HG03442 (cell line): ENCODE results near the gene RIPK4.

ENCODE experiments used
- ATAC-seq: cut with Tn5 transposase; IDR thresholded peaks from one replicate; pipeline ENCODE4 v1.9.1; 2021; ENCODE audit warnings: mild to moderate bottlenecking, moderate library complexity; ENCODE audit not compliant: unreplicated experiment

RIPK4 gene

DNA sequence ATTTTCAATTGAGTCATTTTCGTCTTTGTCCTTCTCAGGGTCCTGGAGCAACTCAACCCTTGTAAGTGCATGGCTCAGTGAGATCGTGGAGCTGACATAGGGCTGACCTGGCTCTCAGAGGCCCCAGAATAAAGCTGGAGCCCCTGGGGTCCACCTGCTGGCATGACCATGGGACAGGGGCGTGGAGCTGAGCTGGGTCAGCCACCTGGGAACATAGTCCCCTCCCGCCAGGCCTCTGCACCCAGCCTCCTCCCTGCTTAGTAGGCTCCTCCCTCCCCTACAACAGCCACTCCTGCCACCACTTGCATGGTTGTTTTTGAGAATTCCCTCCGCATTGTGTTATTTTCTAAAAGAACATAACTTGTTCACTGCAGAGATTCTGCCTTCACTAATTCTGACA, 3.1 kb upstream of the RIPK4 start:
- no peak for ATAC-seq

DNA sequence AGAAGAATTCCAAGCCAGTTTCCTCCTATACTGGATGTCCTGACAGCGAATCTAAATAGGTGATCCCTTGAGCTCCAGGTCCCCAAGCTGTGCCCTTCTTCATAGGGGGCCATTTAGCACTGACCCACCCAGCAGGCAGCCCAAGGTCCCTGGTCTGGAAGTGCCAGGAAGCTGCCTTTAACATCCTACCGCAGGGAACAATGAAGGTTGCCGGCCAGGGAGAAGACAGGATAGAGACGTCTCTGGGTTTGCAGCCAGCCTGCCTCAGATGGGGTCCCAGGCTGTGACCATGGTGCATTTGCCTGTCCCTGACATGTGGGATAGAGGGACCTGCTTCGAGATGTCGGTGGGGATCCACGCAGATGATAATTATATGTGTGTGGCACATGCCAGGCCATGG, 2.7 kb upstream of the RIPK4 start:
- no peak for ATAC-seq

DNA sequence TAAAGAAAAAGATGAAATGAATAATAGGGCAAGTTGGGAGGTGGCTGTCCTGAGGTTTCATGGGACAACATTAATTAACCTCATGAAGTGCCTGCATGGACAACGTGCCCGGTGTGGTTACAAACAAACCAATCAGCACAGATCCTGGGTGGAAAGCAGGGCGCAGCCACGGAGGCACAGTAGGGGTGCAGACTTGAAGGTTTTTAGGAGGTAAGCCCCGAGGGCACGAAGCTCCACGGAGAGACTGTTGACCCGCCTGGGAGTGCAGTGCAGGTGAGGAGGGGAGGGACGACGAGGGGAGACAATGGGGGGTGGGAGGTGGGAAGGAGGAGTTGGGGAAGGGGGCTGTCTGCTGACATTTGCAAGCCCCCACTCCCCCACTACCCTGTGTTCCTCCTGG, 2.3 kb upstream of the RIPK4 start:
- no peak for ATAC-seq

DNA sequence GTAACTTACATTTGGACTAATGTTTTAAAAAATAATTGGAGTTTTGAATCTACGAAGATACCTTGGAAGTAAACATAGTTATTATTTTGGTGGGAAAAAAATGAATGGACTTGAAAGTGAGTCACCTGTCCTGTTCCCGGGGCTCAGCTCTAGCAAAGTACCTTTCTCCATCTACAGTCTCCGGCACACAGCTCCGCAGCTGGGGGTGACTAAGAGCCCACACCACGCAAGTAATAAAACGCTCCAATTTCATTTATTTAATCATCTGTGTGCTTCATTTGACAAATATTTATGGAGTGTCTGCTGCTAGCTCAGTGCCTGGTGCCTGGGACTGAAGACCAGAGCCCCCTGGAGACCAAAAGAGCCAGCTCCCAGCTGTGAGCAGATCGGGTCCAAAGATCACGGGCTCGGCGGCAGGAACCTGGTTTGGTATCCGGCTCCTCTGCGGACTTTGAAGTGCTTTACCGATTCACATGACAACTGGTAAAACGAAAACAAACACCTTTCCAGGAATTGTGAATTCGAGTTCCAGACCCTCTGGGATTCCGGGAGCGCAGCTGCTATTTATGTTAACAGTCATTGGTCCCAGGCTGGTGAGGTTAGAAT, 1.7 kb upstream of the RIPK4 start:
- no peak for ATAC-seq

DNA sequence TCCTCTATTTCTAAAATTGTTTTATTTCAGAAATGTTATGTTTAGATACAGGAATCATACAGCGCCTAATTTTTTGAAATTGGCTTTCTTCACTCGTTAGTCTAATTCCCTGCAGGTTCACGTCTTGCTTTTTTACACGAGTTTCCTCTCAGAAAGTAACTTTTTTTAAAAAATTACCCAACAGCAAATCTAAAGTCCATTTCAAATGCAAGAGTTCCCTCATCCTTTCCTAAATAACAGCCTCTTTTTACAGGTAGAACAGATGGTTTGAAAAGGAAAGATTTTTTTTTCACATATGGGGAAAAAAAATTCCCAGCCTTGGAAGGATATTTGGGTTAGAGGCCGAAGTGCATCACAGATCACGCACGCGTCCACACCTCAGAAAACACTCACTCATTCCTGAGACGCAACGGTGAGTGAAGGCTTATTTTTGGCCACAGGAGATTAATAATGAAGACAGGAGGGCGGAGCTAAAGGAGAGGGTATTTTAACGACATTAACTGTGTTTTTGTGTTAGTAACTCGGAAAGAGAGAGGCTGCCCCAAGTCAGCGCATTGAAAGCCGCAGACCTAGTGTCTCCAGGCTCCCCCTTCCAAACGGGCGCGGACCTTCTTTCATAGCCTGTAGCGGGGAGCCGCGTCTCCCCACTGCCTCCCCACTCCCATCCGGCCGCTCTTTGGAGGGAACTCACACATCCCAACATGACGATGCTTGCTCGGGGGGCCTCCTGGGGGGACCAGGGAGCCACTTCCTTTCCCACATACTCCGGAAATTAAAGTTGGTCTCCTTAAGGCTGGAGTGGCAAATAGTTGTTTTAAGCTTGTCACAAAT, 969 bp upstream of the RIPK4 start:
- ATAC-seq, result no peak

DNA sequence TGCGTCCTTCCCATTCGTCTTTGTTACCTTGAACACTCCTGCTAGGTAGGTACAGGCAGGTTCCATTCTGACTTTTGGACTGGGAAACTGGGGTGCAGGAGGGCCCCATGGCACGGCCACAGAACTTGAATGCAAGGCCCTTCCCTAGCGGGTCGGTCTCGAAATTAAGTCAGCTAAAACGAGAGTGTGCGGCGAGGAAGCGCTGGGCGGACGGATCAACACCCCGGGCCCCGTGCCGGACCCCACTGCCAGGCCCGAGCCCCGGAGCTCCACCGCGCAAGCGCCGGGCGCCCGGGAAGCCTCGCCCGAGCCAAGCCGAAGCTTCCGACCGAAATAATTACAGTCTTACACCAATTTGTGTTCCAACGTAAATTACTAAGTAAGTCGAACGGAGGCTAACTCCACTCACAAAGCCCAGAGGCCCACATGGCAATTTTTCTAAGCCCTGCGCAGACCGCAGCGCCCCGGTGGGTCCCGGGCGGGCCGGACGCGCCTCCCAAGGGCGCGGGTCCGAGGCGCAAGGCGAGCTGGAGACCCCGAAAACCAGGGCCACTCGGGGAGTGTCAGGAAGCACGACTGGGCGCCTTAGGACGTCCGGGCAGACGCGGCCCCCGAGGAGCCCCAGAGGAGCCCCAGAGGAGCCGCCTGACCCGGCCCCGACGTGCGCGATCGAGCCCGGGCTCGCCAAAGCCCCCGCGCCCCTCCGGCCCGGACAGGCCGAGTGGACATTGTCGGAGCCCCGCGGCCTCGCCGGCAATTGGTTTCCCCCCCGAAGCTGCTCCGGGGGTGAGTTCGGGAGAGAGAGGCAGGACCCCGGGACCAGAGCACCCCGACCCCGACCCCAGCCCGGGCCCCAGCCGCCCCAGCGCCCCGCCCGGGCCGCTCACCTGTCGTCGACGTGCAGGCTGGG, 624 bp downstream of the RIPK4 start:
- ATAC-seq, result no peak

DNA sequence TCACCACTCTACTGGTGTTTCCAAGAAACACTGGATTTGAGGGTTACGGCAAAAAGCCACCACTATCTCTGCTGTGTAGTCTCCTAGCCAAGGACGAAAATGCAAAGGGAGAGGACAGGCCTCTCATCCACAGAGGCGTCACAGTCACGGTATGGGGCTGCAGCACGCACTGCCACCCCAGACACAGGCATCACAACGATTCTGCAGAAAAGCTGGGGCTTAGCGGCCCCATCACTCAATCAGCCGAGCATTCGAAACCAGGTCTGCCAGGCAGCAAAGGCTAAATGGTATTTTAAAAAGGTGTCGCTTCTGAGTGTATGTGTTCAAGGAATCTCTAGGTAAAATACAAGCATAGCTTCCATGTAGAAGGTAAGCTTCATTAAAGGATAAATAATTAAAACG, 1.4 kb downstream of the RIPK4 start:
- no peak for ATAC-seq

DNA sequence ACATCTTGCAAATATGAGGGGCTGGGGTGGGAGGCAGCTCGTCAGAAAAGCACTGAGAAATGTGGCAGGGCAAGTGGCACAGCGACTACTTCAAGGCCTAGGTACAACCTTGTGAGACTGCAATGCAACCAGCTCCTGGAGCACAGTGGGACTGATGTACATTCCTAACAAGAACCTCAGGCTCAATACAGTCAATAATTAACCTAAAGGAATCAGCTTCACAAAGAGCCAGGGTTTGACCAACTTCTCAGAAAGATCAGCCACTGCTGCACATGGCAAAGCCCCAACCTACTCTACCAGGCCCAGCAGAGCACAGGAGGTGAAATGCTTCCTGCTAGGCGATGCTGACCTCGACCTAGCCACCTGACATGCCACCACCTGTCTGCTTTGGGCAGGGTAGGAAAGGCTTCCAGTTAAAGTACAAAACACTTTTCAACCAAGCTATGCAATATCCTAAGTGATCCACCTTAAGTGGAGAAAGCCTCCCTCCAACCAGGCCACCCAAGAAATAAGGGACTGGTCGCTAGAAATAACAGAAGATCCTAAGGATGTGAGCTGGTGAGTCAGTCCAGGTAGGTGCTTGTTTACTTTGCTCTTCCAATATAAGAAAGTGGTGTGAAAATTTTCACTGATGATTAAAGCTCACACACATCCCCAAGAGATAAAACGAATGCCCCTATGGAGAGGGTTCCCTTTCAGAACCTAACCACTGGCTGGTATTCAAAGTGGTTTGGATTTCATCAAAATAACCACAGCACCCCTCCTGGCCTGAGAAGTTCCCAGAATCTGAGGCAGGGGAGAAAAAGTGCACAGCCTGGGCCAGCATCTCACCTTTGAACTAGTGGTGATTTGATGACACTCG, 2.1 kb downstream of the RIPK4 start:
- no peak for ATAC-seq

DNA sequence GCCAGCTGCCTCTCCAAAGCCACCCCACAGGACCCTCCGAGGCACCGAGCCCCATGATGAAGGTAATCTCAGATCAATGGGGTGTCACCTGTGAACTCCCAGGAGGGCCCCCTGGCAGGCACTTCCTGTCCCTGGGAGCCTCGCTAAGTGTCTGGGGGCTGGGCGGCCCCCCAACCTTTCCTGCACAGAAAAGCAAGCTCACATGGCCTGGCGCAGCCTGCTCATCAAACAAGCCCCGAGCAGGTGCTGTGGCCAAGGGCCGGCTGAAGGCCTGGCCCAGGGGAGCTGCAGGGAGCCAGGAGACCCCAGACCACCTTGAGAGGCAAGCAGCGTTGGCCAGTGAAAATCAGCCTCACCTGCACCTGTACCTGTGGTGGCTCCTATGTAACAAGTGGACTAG, 2.9 kb downstream of the RIPK4 start:
- ATAC-seq, result no peak

DNA sequence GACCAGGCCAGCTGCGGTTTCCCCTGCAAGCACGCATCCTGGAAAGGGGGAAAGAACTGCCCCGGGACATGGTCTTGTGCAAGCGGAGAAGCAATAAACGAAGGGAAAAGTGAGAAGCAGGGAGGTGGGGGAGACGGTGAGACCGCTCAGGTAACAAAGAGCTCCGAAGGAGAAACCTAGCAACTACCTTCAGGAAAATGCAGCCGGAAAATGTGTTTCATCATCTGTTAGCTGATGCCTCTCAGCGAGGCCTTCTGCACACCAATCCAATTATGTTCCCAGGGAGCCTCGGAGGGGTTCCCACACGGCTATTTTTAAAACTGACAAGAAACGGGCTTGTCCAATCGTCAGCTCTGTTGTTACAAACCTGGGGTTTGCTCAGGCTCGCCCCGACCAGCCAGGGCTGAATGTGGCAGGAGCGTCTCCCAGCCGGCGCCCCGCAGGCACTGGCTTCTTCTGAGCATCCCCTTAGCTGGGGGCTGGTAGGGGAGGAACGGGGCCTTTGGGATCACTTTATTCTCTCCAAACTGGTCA, 3.4 kb downstream of the RIPK4 start:
- ATAC-seq, result no peak

DNA sequence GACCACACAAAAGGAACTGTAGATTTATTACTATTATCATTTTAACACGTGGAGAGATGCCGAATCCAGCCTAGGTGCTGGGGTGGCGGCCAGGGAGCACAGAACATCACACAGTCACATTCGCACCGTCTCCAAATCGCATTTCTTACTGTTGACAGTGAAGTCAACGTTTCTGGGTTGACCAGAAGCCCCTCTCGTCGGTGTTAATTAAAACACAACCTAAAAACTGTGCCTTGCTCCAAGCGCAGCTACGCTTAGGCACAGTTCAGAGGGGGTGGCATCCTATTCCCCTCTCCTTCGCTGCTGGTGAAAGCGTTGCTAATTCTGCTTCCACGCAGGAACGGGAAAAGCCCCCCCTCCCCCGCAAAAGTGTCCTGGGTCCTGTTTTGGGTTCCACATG, 4.1 kb downstream of the RIPK4 start:
- no peak for ATAC-seq

DNA sequence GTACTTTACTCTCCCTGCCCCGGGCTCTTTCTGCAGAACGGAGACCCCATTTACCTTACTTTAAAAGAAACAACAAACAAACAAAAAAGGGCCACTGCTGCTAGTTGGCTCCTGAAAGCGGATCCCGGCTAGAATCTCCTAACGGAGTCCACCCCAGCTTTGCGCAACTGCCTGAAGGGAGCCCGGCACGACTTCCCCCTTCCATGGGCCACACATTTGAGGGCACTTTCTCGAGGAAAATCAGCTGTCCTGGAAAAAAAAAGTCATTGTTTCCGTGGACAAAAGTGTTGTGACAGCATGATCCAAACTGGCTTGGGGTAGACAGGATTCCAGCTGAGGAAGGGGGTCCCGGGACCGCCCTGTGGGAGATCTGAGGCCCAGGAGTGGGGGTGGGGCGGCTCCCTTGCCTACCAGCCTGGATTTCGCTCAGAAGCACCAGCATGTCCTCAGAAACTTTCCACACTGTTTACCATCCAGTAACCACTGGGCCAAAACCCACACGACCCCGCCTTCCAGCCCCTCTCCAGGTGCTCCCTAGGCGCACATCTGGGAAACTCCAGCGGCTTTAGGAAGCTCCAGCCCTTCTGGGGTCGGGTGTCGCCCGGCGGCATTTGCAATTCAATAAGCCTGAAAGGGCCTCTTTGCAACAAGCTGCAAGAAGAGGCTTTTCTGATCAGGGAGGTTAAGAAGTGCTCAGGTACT, 4.8 kb downstream of the RIPK4 start:
- no peak for ATAC-seq

DNA sequence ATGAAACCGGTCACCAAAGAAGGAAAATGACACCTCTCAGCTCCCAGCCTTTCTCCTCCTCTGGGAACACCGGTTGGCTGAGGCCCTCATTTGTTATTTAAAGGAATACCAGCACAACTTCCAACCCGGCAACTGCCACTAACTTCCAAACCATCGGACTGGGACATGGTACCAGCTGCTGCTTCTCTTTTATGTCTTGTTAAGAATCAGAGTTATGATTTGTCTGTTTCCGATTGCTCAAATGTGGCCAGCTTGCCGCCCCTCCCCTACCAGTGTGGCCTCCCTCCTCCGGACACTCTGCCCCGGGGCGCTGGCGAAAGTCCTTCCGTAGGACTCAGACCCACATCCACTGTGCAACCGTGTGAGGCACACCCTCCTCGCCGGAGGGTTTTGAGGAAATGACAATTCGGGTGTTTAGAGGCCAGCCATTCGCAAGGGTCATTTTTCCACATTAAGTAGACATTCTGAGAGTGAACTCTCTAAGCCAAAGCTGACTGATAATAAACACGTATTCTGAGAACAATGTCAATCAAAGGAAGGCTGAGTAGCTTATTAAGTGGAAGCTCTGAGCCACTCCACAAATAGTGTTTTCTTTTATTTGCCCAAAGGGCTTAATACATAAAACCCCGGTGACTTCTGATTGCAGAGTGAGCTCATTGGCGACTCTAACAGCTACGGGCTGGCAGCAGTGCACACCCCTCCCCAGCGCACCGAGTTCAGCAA, 5.5 kb downstream of the RIPK4 start:
- no peak for ATAC-seq

DNA sequence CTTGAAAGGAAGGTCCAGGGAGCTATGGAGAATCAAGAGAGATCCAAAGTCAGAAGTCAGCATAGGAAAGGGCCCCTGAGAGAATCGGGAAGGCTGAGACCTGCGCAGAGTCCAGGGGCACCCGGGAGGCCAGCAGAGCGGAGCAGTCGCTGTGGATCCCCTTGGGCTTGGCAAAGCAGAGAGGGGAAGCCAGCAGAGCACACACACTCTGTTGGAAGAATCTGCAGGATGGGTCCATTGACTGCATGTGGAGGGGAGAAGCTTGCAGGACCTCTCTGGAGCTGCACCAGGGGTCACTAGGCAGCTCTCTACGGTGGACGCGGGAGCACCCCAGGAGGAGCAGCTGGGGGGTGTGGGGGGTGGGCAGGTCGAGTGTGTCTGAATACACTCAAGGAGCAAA, 6.4 kb downstream of the RIPK4 start:
- no peak for ATAC-seq

DNA sequence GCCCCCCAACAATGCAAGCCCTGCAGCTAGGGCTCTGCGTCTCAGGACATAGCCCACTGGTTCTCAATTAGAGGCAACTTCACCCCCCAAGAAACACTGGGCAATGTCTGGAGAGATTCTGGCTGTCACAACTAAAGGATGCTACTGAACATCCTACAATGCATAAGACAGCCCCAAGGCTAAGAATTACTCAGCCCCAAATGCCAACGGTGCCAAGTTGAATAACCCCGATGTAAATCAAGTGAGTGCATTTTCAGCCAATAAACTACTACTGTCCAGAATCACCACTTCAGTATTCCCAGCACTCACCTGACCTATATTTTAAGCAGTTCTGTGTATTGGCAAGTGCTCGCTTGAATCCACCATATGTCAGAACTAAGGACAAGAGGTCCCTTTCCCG, 6.9 kb downstream of the RIPK4 start:
- ATAC-seq, result no peak

DNA sequence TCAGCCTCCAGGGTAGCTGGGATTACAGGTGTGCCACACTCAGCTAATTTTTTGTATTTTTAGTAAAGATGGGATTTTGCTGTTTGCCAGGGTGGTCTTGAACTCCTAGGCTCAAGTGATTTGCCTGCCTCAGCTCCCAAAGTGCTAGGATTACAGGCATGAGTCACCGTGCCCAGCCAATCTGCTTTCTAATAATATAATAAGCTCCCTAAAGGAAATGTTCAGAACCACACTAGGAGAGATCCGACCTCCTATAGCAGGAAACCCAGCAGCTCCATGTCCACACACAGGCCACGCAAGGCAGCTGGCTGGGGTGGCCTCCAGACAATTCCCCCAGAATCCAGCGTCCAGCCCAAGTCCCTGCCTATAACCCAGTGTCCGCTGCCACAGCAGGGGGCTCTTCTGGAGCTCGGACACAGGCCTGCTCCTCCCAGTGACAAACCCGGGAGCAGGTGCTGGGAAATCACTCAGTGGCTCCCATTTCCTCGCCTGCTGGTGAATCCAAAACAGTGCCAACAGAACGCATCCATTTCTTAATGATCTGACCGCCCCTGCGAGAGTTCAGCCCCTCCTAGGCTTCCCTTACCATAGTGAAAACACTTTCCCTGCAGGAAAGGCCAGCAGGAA, 7.5 kb downstream of the RIPK4 start:
- no peak for ATAC-seq

DNA sequence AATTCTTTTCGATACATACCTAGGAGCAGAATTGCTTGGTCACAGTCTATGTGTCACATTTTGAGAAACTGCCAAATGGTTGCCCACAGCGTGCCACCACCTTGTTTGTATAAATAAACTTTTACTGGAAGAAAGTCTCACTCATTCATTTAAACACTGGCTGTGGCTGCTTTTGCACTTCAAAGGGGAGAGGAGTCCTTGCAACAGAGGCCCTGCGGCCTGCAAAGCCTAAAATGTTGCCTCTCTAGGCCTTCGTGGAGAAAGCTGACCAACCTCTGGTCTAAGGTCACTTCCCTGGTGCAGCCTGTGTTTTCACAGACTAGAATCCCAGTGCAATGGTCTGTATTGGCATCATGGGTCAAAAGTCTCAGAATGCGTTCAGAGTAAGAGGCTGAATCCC, 8.3 kb downstream of the RIPK4 start:
- ATAC-seq, result no peak

DNA sequence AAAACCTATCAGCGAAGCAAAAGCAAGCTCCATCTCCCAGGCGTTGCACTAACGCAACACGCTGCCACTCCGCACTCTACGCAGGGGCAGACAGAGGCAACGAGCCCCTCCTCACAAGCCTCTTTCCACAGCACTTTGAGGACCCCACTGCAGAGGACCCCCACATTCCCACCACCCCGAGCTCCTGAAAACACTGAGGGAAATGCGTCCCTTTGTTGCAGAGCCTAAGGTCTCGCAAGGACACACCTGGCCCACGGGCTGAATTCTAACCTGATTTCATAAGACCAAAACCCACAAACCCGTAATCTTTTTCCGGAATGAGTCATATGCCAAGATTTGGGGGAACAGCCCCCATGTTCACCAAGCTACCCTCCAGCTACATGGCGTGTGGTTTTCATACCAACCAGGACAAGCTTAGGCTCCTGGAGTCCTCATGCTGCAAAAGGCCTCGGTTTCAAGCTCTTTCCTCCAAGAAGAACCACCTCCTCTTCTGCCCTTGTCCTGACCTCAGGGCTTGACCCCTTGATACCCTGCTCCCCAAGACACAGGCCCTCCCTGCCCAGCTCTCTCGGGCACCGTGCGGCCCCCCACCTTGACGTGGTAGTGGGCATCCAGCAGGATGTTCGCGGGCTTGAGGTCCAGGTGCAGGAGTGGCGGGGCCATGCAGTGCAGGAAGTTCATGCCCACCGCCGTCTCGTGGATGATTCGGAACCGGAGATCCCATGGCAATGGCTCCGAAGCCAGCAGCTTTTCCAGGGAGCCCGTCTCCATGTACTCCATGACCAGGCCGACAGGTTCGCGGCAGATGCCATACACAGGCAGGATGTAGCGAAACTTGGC, 10.7 kb downstream of the RIPK4 start:
- no peak for ATAC-seq
